ENCODE measurements around the gene ZNF592.

ZNF592 gene

GRCh38 chr15:84748274-84749110 is at the start of gene ZNF592:
ZNF592 (plus strand) TSS chr15:84748592; CDS start chr15:84782676, 34,084 bp downstream.
- Mint-ChIP-seq H3K4me1 (peaks cover 71% of the 10 kb centered on the region), H3K4me3 (peak within 1 kb of the TSS; percentile 97), H3K27ac (peak within 1 kb of the TSS; percentile 98)

GRCh38 chr15:84699538-84700191 is 48.7 kb upstream of the ZNF592 start:
- Mint-ChIP-seq H3K4me1 (peaks cover 76% of the 10 kb centered on the region), H3K9me3 (no peaks in the 10 kb centered on the region), H3K4me3 (no peak overlapping the region), H3K27me3 (no peaks in the 10 kb centered on the region), H3K36me3 (peaks cover 1% of the 10 kb centered on the region), H3K27ac (peak overlapping the region; percentile 66)

More at GRCh38 chr15:84748274-84749110, at the start of gene ZNF592:
- H3K27me3 Mint-ChIP-seq: no peaks in the 10 kb centered on the region
- H3K36me3 Mint-ChIP-seq: peaks cover 4% of the 10 kb centered on the region
- no peaks in the 10 kb centered on the region for H3K9me3 Mint-ChIP-seq

GRCh38 chr15:84702961-84703482 is 45.4 kb upstream of the ZNF592 start:
- Mint-ChIP-seq H3K9me3 (no peaks in the 10 kb centered on the region), H3K27me3 (no peaks in the 10 kb centered on the region), H3K4me3 (no peak overlapping the region), H3K27ac (peak overlapping the region; percentile 48), H3K36me3 (peaks cover 3% of the 10 kb centered on the region), H3K4me1 (peaks cover 75% of the 10 kb centered on the region)

GRCh38 chr15:84703808-84704207 is 44.6 kb upstream of the ZNF592 start:
- no peak overlapping the region for H3K4me3 Mint-ChIP-seq
- H3K27ac Mint-ChIP-seq: peak overlapping the region; percentile 36
- peaks cover 75% of the 10 kb centered on the region for H3K4me1 Mint-ChIP-seq
- H3K27me3 Mint-ChIP-seq: no peaks in the 10 kb centered on the region
- H3K9me3 Mint-ChIP-seq: no peaks in the 10 kb centered on the region
- H3K36me3 Mint-ChIP-seq: peaks cover 3% of the 10 kb centered on the region

- H3K9me3 Mint-ChIP-seq: no peaks in the 10 kb centered on the region
- H3K4me1 Mint-ChIP-seq: peaks cover 48% of the 10 kb centered on the region
- peak overlapping the region; percentile 68 for H3K27ac Mint-ChIP-seq
- peak overlapping the region; percentile 94 for H3K4me3 Mint-ChIP-seq
- H3K27me3 Mint-ChIP-seq: no peaks in the 10 kb centered on the region
- peaks cover 3% of the 10 kb centered on the region for H3K36me3 Mint-ChIP-seq
Observed at GRCh38 chr15:84714372-84714771, 34.0 kb upstream of the ZNF592 start.

- Mint-ChIP-seq H3K27ac (peak overlapping the region; percentile 97), H3K27me3 (no peaks in the 10 kb centered on the region), H3K4me1 (peaks cover 50% of the 10 kb centered on the region), H3K4me3 (peak overlapping the region; percentile 94), H3K9me3 (no peaks in the 10 kb centered on the region), H3K36me3 (peaks cover 3% of the 10 kb centered on the region)
Observed at GRCh38 chr15:84714821-84715220, 33.6 kb upstream of the ZNF592 start.

DNA sequence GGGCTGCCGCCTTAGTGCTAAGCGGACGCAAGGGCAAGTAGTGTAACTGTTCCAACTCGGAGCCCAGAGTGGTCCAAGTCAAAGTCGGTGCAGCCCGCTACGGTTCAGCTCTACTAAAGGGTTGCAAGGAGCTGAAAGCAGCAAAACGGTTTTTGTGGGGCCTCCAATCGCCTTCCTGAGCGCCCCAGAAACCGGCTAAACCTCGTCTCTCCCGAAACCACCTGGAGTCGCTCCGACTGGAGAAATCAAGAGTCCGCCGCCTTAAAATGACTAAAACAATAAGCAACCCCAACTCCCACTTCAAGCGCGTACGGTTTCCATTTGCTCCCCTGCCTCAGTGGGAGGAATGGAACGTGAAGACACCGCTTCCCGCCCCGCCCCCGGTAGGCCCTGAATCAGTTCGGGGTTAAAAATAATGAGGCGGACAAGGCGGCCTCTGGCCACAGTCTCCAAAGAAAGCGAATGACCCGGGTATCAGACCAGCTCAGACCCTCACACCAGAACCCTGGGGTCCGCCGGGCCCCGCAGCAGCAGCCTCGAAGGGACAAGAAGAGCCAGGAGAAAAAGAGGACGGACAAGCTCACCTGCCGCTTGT is 32.9 kb upstream of the ZNF592 start:
- peak overlapping the region; percentile 94 for H3K4me3 Mint-ChIP-seq
- peaks cover 50% of the 10 kb centered on the region for H3K4me1 Mint-ChIP-seq
- no peaks in the 10 kb centered on the region for H3K9me3 Mint-ChIP-seq
- peak overlapping the region; percentile 97 for H3K27ac Mint-ChIP-seq
- no peaks in the 10 kb centered on the region for H3K27me3 Mint-ChIP-seq
- peaks cover 3% of the 10 kb centered on the region for H3K36me3 Mint-ChIP-seq

- H3K9me3 Mint-ChIP-seq: no peaks in the 10 kb centered on the region
- no peaks in the 10 kb centered on the region for H3K27me3 Mint-ChIP-seq
- H3K36me3 Mint-ChIP-seq: peaks cover 3% of the 10 kb centered on the region
- H3K4me3 Mint-ChIP-seq: peak within 1 kb of the TSS; percentile 94
- peak within 1 kb of the TSS; percentile 97 for H3K27ac Mint-ChIP-seq
- peaks cover 54% of the 10 kb centered on the region for H3K4me1 Mint-ChIP-seq
Observed at GRCh38 chr15:84716036-84716732, 32.2 kb upstream of the ZNF592 start, which contains the start of gene SEC11A. SEC11A (minus strand) TSS chr15:84716139; CDS start chr15:84716075, 64 bp downstream.

GRCh38 chr15:84721371-84721770 is 27.0 kb upstream of the ZNF592 start:
- H3K27me3 Mint-ChIP-seq: no peaks in the 10 kb centered on the region
- H3K27ac Mint-ChIP-seq: peak overlapping the region; percentile 94
- H3K4me1 Mint-ChIP-seq: peaks cover 59% of the 10 kb centered on the region
- peak overlapping the region; percentile 54 for H3K4me3 Mint-ChIP-seq
- H3K9me3 Mint-ChIP-seq: no peaks in the 10 kb centered on the region
- H3K36me3 Mint-ChIP-seq: no peaks in the 10 kb centered on the region

DNA sequence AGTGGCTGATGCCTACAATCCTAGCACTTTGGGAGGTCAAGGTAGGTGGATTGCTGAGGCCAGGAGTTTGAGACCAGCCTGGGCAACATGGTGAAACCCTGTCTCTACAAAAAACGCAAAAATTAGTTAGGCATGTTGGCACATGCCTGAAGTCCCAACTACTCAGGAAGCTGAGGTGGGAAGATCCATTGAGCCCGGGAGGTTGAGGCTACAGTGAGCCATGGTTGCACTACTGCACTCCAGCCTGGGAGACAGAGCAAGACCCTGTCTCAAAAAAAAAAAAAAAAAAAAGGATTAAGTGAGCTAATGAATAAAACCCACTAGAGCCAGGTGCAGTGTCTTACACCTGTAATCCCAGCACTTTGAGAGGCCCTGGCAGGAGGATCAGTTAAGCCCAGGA is 25.8 kb upstream of the ZNF592 start:
- Mint-ChIP-seq H3K27ac (no peak overlapping the region), H3K4me1 (peaks cover 58% of the 10 kb centered on the region), H3K27me3 (no peaks in the 10 kb centered on the region)

DNA sequence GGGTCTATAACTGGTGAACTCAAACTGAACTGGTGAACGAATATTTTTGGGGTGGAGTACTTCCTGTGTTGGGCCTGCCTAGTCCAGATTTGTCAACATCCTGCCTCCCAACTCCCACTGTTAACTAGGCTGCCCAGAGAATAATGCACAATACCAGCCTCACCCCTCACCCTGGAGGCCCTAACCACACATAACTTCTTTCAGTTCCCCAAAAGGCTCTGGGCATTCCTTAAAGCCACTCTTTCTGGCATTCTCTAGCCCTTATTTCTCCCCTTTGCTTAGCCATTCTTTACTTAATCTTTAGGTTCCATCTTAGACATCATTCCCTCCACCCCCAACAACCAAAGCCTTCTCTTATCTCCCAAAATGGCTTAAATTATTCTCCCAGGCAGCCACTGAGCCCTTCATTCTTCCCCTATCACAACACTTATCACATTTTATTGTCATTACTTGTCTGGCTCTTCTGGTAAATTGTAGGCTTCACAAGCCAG is 23.3 kb upstream of the ZNF592 start:
- Mint-ChIP-seq H3K27ac (peak overlapping the region; percentile 92), H3K36me3 (no peaks in the 10 kb centered on the region), H3K27me3 (no peaks in the 10 kb centered on the region), H3K4me1 (peaks cover 57% of the 10 kb centered on the region), H3K9me3 (no peaks in the 10 kb centered on the region), H3K4me3 (peak overlapping the region; percentile 38)

More for the DNA sequence above, 25.8 kb upstream of the ZNF592 start:
- Mint-ChIP-seq H3K9me3 (no peaks in the 10 kb centered on the region), H3K36me3 (no peaks in the 10 kb centered on the region), H3K4me3 (no peak overlapping the region)

GRCh38 chr15:84727429-84727828 is 21.0 kb upstream of the ZNF592 start:
- no peaks in the 10 kb centered on the region for H3K27me3 Mint-ChIP-seq
- H3K27ac Mint-ChIP-seq: no peak overlapping the region
- H3K9me3 Mint-ChIP-seq: no peaks in the 10 kb centered on the region
- peaks cover 45% of the 10 kb centered on the region for H3K4me1 Mint-ChIP-seq
- H3K4me3 Mint-ChIP-seq: no peak overlapping the region
- H3K36me3 Mint-ChIP-seq: no peaks in the 10 kb centered on the region

DNA sequence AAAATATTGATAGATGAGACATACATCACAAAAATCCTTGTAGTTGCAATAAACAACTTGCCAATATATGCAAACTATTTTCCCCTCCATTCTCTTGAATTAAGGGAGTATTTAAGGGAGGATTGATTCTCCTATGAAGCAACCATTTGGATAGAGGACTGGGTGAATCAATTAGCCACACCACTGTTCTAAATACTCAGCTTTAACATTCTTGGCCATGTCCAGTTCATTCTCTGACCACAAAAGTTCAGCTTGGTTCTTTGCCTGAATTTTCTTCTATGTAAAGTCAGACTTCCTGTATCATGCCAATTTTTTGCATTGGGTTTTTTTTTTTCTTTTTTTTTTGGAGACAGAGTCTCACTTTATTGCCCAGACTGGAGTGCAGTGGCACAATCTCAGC is 16.6 kb upstream of the ZNF592 start:
- no peaks in the 10 kb centered on the region for H3K9me3 Mint-ChIP-seq

GRCh38 chr15:84734794-84735479 is 13.5 kb upstream of the ZNF592 start:
- Mint-ChIP-seq H3K27me3 (no peaks in the 10 kb centered on the region), H3K4me1 (peaks cover 52% of the 10 kb centered on the region), H3K27ac (peak overlapping the region; percentile 91), H3K36me3 (no peaks in the 10 kb centered on the region), H3K9me3 (no peaks in the 10 kb centered on the region), H3K4me3 (peak overlapping the region; percentile 73)

More for the DNA sequence above, 16.6 kb upstream of the ZNF592 start:
- Mint-ChIP-seq H3K4me3 (no peak overlapping the region), H3K4me1 (peaks cover 61% of the 10 kb centered on the region), H3K27me3 (no peaks in the 10 kb centered on the region), H3K27ac (no peak overlapping the region), H3K36me3 (no peaks in the 10 kb centered on the region)
